ENCODE measurements around the gene ZNF556. TPM values are rescaled to one million over a fixed set of nuclear protein-coding genes. Genes with fewer than 3 reads are reported as not detected.

Gene ZNF556
- polyA plus RNA-seq, 2 of the 4 experiments (the other 2 are of a cell fraction) = not detected

DNA sequence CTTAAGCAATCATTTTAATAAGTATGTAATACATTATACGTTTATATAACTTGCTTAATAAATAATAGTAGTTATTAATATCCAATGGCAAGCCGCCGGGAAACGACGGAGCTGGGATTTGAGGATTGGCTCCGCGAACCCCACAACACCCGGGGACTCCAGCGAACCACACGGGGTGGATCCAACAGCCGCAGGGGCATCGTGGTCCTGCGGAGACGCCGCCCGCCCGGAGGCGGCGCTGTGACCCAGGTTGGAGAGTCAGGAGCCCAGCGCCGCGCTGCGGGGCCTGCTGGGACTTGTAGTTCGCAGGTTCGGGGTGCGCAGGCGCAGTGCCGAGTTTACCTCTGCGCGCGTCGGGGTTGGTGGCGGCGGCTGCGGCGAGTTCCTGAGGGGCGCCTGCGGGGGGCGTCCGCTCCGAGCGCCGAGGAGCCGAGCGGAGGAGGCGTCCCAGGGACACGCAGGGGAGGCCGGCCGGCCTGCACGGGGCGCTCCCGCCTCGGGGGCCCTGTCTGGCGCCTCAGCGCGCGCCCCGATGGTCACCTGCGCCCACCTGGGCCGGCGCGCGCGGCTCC is 47.5 kb upstream of the ZNF556 start, which contains the start of gene ZNF554 (continued):
- TF ChIP-seq, protein P1, sequence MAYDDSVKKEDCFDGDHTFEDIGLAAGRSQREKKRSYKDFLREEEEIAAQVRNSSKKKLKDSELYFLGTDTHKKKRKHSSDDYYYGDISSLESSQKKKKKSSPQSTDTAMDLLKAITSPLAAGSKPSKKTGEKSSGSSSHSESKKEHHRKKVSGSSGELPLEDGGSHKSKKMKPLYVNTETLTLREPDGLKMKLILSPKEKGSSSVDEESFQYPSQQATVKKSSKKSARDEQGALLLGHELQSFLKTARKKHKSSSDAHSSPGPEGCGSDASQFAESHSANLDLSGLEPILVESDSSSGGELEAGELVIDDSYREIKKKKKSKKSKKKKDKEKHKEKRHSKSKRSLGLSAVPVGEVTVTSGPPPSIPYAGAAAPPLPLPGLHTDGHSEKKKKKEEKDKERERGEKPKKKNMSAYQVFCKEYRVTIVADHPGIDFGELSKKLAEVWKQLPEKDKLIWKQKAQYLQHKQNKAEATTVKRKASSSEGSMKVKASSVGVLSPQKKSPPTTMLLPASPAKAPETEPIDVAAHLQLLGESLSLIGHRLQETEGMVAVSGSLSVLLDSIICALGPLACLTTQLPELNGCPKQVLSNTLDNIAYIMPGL (CRISPR knock-in tag; IDR thresholded peaks at IDR 0.05; ENCODE audit: borderline replicate concordance) = no peak

GRCh38 chr19:2820112-2820702 is 46.9 kb upstream of the ZNF556 start:
- no peaks in the 10 kb centered on the region; the same call in 2 of the 3 replicates for H3K4me1 ChIP-seq
- peak; percentile 13 to 36; a peak in 3 of 6 replicates for ATAC-seq
- DNase-seq (ENCODE audit: low read depth in 1 of 2, low spot score in 1 of 2) = no peak
- peak overlapping the region; percentile 78 to 95 for H3K27ac ChIP-seq
- peak overlapping the region; percentile 86 for H3K4me2 ChIP-seq
- ChIA-PET CTCF (interaction anchor here (1.2 to 1.7 kb wide), 4 partner anchors 15 to 106 kb away, joined by 3 to 6 read pairs (median 4); partner anchors contain the start of gene THOP1), POLR2A (no interaction called here)
- 51% methylated on average over 3 of the region's 36 CpGs for WGBS (ENCODE audit: missing lambda C conversion rate)
- no peak for FAIRE-seq
- H3K9me3 ChIP-seq = no peaks in the 10 kb centered on the region
- H3K4me3 ChIP-seq = peak overlapping the region; percentile 92
- TF ChIP-seq BHLHE40 (IDR thresholded peaks at IDR 0.05; ENCODE audit: low read depth, low read length) (no peak), PHF8 (IDR thresholded peaks at IDR 0.05; ENCODE audit: borderline replicate concordance, low read depth) (no peak), CHD4 (IDR thresholded peaks at IDR 0.05; ENCODE audit: borderline replicate concordance) (no peak), EHF (CRISPR knock-in tag; IDR thresholded peaks at IDR 0.05) (no peak), NR3C1 (IDR thresholded peaks at IDR 0.05) (no peak), MAFK (IDR thresholded peaks at IDR 0.05; ENCODE audit: partially characterized antibody) (no peak), ZNF302 (CRISPR knock-in tag; IDR thresholded peaks at IDR 0.05) (no peak), JUN (IDR thresholded peaks at IDR 0.05) (no peak), RNF2 (IDR thresholded peaks at IDR 0.05; ENCODE audit: borderline replicate concordance, low read depth) (no peak), ATOH8 (CRISPR knock-in tag; IDR thresholded peaks at IDR 0.05; ENCODE audit: low read depth) (no peak), ZC3H11A (IDR thresholded peaks at IDR 0.05) (no peak), HES2 (IDR thresholded peaks at IDR 0.05) (no peak), ZSCAN20 (CRISPR knock-in tag; IDR thresholded peaks at IDR 0.05) (no peak), HOXB13 (CRISPR knock-in tag; IDR thresholded peaks at IDR 0.05; ENCODE audit: low read depth) (no peak), CEBPB (IDR thresholded peaks at IDR 0.05) (no peak), RCOR1 (IDR thresholded peaks at IDR 0.05; ENCODE audit: low read depth, low read length) (no peak)
- TF ChIP-seq, protein P2, sequence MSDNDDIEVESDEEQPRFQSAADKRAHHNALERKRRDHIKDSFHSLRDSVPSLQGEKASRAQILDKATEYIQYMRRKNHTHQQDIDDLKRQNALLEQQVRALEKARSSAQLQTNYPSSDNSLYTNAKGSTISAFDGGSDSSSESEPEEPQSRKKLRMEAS (IDR thresholded peaks at IDR 0.05) = no peak
- TF ChIP-seq, protein P3, sequence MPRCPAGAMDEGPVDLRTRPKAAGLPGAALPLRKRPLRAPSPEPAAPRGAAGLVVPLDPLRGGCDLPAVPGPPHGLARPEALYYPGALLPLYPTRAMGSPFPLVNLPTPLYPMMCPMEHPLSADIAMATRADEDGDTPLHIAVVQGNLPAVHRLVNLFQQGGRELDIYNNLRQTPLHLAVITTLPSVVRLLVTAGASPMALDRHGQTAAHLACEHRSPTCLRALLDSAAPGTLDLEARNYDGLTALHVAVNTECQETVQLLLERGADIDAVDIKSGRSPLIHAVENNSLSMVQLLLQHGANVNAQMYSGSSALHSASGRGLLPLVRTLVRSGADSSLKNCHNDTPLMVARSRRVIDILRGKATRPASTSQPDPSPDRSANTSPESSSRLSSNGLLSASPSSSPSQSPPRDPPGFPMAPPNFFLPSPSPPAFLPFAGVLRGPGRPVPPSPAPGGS (IDR thresholded peaks at IDR 0.05) = no peak

GRCh38 chr19:2822846-2823245 is 44.3 kb upstream of the ZNF556 start:
- H3K4me3 ChIP-seq = no peak overlapping the region
- POLR2A ChIA-PET = no interaction called here
- CTCF ChIA-PET = interaction anchor here (1.4 to 1.7 kb wide), 2 partner anchors 26 to 174 kb away, joined by 3 to 4 read pairs; no protein-coding TSS in a partner anchor
- no peaks in the 10 kb centered on the region; the same call in 2 of the 3 replicates for H3K4me1 ChIP-seq
- H3K4me2 ChIP-seq = no peak overlapping the region
- DNase-seq (ENCODE audit: low read depth in 1 of 2, low spot score in 1 of 2) (no peak), ATAC-seq (no peak), FAIRE-seq (no peak)
- TF ChIP-seq, protein P4, sequence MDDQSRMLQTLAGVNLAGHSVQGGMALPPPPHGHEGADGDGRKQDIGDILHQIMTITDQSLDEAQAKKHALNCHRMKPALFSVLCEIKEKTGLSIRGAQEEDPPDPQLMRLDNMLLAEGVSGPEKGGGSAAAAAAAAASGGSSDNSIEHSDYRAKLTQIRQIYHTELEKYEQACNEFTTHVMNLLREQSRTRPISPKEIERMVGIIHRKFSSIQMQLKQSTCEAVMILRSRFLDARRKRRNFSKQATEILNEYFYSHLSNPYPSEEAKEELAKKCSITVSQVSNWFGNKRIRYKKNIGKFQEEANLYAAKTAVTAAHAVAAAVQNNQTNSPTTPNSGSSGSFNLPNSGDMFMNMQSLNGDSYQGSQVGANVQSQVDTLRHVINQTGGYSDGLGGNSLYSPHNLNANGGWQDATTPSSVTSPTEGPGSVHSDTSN (IDR thresholded peaks at IDR 0.05) = no peak
- TF ChIP-seq ZC3H11A (IDR thresholded peaks at IDR 0.05) (no peak), CBX8 (IDR thresholded peaks at IDR 0.05) (no peak), EHMT2 (IDR thresholded peaks at IDR 0.05; ENCODE audit: low read depth) (no peak)
- WGBS (ENCODE audit: missing lambda C conversion rate) = 78% methylated on average over 3 of the region's 5 CpGs
- no peak overlapping the region for H3K27ac ChIP-seq
- peaks cover 7% of the 10 kb centered on the region; the same call in 1 of the 3 replicates for H3K9me3 ChIP-seq

Data from A549 (cell line).